ENCODE data around the gene CYSTM1.

CYSTM1 gene

GRCh38 chr5:140261403-140262171 is 86.6 kb downstream of the CYSTM1 start:
- Histone ChIP-seq H3K9me3 (ENCODE audit: control insufficient read depth, insufficient read depth, low read depth, low read length) (no peaks in the 10 kb centered on the region), H3K36me3 (ENCODE audit: control insufficient read depth in 2 of 2, insufficient read depth in 1 of 2, low read length in 2 of 2) (peaks cover 0 to 15% of the 10 kb centered on the region in 2 experiments; a peak in 1 of 3 replicates), H3K4me1 (ENCODE audit: control insufficient read depth, insufficient read depth, low read length) (peaks cover 11% of the 10 kb centered on the region), H3K27ac (ENCODE audit: extremely low read depth, low read depth, low read length) (no peak overlapping the region), H3K4me3 (ENCODE audit: low read depth, low read length) (no peak overlapping the region)
- POLR2A ChIA-PET, result interaction anchor here (0.5 to 2.5 kb wide), 7 partner anchors 9 to 85 kb away, joined by 3 to 17 read pairs (median 4); partner anchors contain the start of genes HBEGF and PFDN1
- CTCF ChIA-PET, result interaction anchor here (0.6 to 4.0 kb wide), 12 partner anchors 10 to 560 kb away, joined by 3 to 25 read pairs (median 6); partner anchors contain the start of genes HBEGF and PCDHA5
- TF ChIP-seq PRDM1 (tag by site-specific recombination; IDR thresholded peaks at IDR 0.05) (peak; percentile 60; the same call in 1 of the 2 replicates), ZNF366 (tag by site-specific recombination; conservative IDR thresholded peaks at IDR 0.05) (peak; percentile 72), PATZ1 (tag by site-specific recombination; IDR thresholded peaks at IDR 0.05) (no peak), ZNF549 (tag by site-specific recombination; IDR thresholded peaks at IDR 0.05) (no peak), KLF1 (tag by site-specific recombination; IDR thresholded peaks at IDR 0.05) (peak; percentile 37), IKZF3 (tag by site-specific recombination; IDR thresholded peaks at IDR 0.05) (peak; percentile 52; the same call in 1 of the 2 replicates), SP3 (tag by site-specific recombination; IDR thresholded peaks at IDR 0.05) (peak; percentile 27; the same call in 1 of the 2 replicates), PRDM4 (tag by site-specific recombination; IDR thresholded peaks at IDR 0.05) (no peak), ZNF514 (tag by site-specific recombination; IDR thresholded peaks at IDR 0.05) (no peak), ELK4 (IDR thresholded peaks at IDR 0.05; ENCODE audit: borderline replicate concordance, low read depth, low read length) (peak; percentile 98), ZNF501 (tag by site-specific recombination; IDR thresholded peaks at IDR 0.05) (0 out of 2 replicates have a peak, but pooled peaks have one; percentile 45), ZNF10 (tag by site-specific recombination; IDR thresholded peaks at IDR 0.05) (0 out of 2 replicates have a peak, but pooled peaks have one; percentile 35), ZNF558 (tag by site-specific recombination; IDR thresholded peaks at IDR 0.05) (peak; percentile 20; the same call in 1 of the 2 replicates), PRDM6 (tag by site-specific recombination; IDR thresholded peaks at IDR 0.05) (peak; percentile 53; the same call in 1 of the 2 replicates), TRIM28 (IDR thresholded peaks at IDR 0.05; ENCODE audit: borderline replicate concordance, low read length) (peak; percentile 79), ZFP41 (tag by site-specific recombination; IDR thresholded peaks at IDR 0.05; ENCODE audit: borderline replicate concordance) (no peak), ZNF76 (tag by site-specific recombination; IDR thresholded peaks at IDR 0.05; ENCODE audit: borderline replicate concordance, low read depth) (no peak), SP7 (tag by site-specific recombination; IDR thresholded peaks at IDR 0.05) (peak; percentile 51; the same call in 1 of the 2 replicates), ZNF629 (tag by site-specific recombination; IDR thresholded peaks at IDR 0.05) (peak; percentile 96), ZNF639 (tag by site-specific recombination; IDR thresholded peaks at IDR 0.05) (peak; percentile 39; the same call in 1 of the 2 replicates), ZFHX2 (tag by site-specific recombination; conservative IDR thresholded peaks at IDR 0.05) (peak; percentile 26; the same call in 1 of the 2 replicates), ZIC2 (tag by site-specific recombination; IDR thresholded peaks at IDR 0.05) (no peak), ZBTB8A (tag by site-specific recombination; IDR thresholded peaks at IDR 0.05) (0 out of 2 replicates have a peak, but pooled peaks have one; percentile 7), ZEB2 (tag by site-specific recombination; IDR thresholded peaks at IDR 0.05) (peak; percentile 86), GLIS1 (tag by site-specific recombination; IDR thresholded peaks at IDR 0.05) (peak; percentile 51; the same call in 1 of the 2 replicates)
